Bronchial epithelial cell (primary cell): ENCODE data around the gene SLAMF6. TPM values are rescaled to one million over a fixed set of nuclear protein-coding genes. Genes with fewer than 3 reads are reported as not detected.

Experiments used
- DNase-seq: peaks from one replicate; pipeline ENCODE4 v3.0.0-alpha.2; 2010; ENCODE audit warnings: low read depth
- FAIRE-seq: peaks from 2 replicates; lab custom pipeline; 2011; peaks lifted over from hg19 to GRCh38; lab: Jason Lieb, UNC
- H3K27me3 ChIP-seq: 2 replicates; pipeline ENCODE4 v1.5.1; 2011; ENCODE audit warnings: low read length; ENCODE audit not compliant: control insufficient read depth, insufficient read depth
- H3K36me3 ChIP-seq: 2 replicates; pipeline ENCODE4 v1.5.1; 2011; ENCODE audit warnings: low read length; ENCODE audit not compliant: control insufficient read depth, insufficient read depth
- H3K4me3 ChIP-seq: 2 replicates; pipeline ENCODE4 v1.5.1; 2011; ENCODE audit warnings: mild to moderate bottlenecking, low read depth, low read length, control low read depth
- CTCF ChIP-seq: IDR thresholded peaks from 2 replicates; pipeline ENCODE4 v1.5.1; 2011; ENCODE audit warnings: mild to moderate bottlenecking, moderate library complexity, low read length, control low read depth, inconsistent platforms; ENCODE audit not compliant: insufficient read depth, severe bottlenecking
- total RNA-seq: library from RNA; depleted of rRNA; stranded (reverse); fragments of >200 nt; gene quantifications from 2 replicates; pipeline ENCODE4 v1.2.1, GENCODE V29; 2014

The SLAMF6 gene
- total RNA-seq, 1 donor from 2014 or later = not detected

- H3K27me3 ChIP-seq = no peaks in the 10 kb centered on the region
Measured at GRCh38 chr1:160494620-160495019, 28.4 kb downstream of the SLAMF6 start.

GRCh38 chr1:160492617-160493016 lies 30.4 kb downstream of the SLAMF6 start:
- TF ChIP-seq CTCF = no peak
- Histone ChIP-seq H3K36me3 (no peaks in the 10 kb centered on the region), H3K27me3 (no peaks in the 10 kb centered on the region), H3K4me3 (no peak overlapping the region)
- DNase-seq (no peak), FAIRE-seq (no peak)

More at GRCh38 chr1:160494620-160495019, 28.4 kb downstream of the SLAMF6 start:
- H3K4me3 ChIP-seq = no peak overlapping the region
- TF ChIP-seq CTCF = peak; percentile 38
- H3K36me3 ChIP-seq = no peaks in the 10 kb centered on the region
- no peak for FAIRE-seq
- DNase-seq = no peak

GRCh38 chr1:160491981-160492380 lies 31.1 kb downstream of the SLAMF6 start:
- TF ChIP-seq CTCF = no peak
- Histone ChIP-seq H3K4me3 (no peak overlapping the region), H3K36me3 (no peaks in the 10 kb centered on the region), H3K27me3 (no peaks in the 10 kb centered on the region)
- FAIRE-seq (no peak), DNase-seq (no peak)

GRCh38 chr1:160491017-160491416 lies 32.0 kb downstream of the SLAMF6 start:
- no peak for TF ChIP-seq CTCF
- no peak for FAIRE-seq

GRCh38 chr1:160489513-160490261 lies 33.4 kb downstream of the SLAMF6 start:
- Histone ChIP-seq H3K4me3 (no peak overlapping the region), H3K27me3 (no peaks in the 10 kb centered on the region), H3K36me3 (no peaks in the 10 kb centered on the region)
- TF ChIP-seq CTCF = no peak
- DNase-seq = no peak
- no peak for FAIRE-seq

More at GRCh38 chr1:160491017-160491416, 32.0 kb downstream of the SLAMF6 start:
- DNase-seq = no peak
- Histone ChIP-seq H3K27me3 (no peaks in the 10 kb centered on the region), H3K4me3 (no peak overlapping the region), H3K36me3 (no peaks in the 10 kb centered on the region)
